ENCODE results near the gene SEPTIN5. TPM values are rescaled to one million over a fixed set of nuclear protein-coding genes. Genes with fewer than 3 reads are reported as not detected.

The SEPTIN5 gene
- total and polyA plus RNA-seq, 12 donors = 56.5 to 218 (median 143) TPM

GRCh38 chr22:19734163-19734562, 19.9 kb downstream of the SEPTIN5 start:
- intact Hi-C loops (cut with DNase I) = no loop called here
- DNase-seq = no peak
- Histone ChIP-seq H3K27ac (no peak overlapping the region), H3K36me3 (no peaks in the 10 kb centered on the region), H3K9me3 (no peaks in the 10 kb centered on the region), H3K27me3 (peaks cover 0 to 16% (median 8%) of the 10 kb centered on the region in 7 donors), H3K4me3 (no peak overlapping the region), H3K4me1 (peaks cover 0 to 23% (median 9%) of the 10 kb centered on the region in 9 donors)
- ATAC-seq = no peak
- TF ChIP-seq CTCF (IDR thresholded peaks at IDR 0.05) = no peak
- 91 to 93% methylated on average over 7 of the region's 7 CpGs for WGBS, 2 donors

DNA sequence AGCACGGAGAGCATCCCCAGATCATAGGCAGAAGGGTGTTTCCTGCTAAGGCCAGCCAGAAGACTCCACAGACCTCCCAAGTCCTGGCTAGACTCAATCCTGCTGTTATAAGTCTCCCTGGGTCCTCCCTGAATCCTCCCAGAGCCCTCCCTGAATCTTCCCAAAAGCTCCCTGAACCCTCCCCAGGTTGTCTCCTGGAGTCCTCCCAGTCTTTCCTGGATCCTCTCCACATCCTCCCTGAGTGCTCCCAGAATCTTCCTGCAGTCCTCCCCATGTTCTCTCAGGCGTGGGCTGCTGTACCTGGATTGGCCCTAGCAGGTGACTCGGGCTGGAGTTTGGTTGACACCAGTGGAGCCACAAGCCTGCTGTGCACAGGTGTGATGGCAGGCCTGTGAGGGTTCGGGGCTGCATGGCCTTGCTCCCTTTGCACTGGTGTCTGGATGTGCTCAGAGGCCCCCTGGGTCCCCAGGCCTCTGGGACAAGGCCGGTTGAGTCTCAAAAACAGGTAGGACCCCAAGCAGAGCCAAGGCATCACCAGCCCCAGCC, 20.6 kb downstream of the SEPTIN5 start:
- Histone ChIP-seq H3K4me3 (no peak overlapping the region), H3K4me1 (peaks cover 0 to 23% (median 9%) of the 10 kb centered on the region in 9 donors), H3K9me3 (no peaks in the 10 kb centered on the region), H3K36me3 (no peaks in the 10 kb centered on the region), H3K27ac (no peak overlapping the region), H3K27me3 (peaks cover 0 to 16% (median 8%) of the 10 kb centered on the region in 7 donors)
- no peak for TF ChIP-seq CTCF (IDR thresholded peaks at IDR 0.05)
- intact Hi-C loops (cut with DNase I) = no loop called here
- no peak for DNase-seq
- WGBS, 2 donors = 82 to 92% methylated on average over 5 of the region's 5 CpGs
- no peak for ATAC-seq

GRCh38 chr22:19735665-19736510, 21.6 kb downstream of the SEPTIN5 start:
- Histone ChIP-seq H3K4me3 (no peak overlapping the region), H3K27ac (no peak overlapping the region), H3K27me3 (peaks cover 0 to 16% (median 7%) of the 10 kb centered on the region in 7 donors), H3K9me3 (no peaks in the 10 kb centered on the region), H3K4me1 (peaks cover 0 to 15% (median 7%) of the 10 kb centered on the region in 9 donors), H3K36me3 (no peaks in the 10 kb centered on the region)
- ATAC-seq (no peak), DNase-seq (no peak)
- intact Hi-C loops (cut with DNase I) = no loop called here
- TF ChIP-seq CTCF (IDR thresholded peaks at IDR 0.05) = no peak
- 89 to 90% methylated on average over 21 of the region's 21 CpGs for WGBS, 2 donors

- no peak for TF ChIP-seq CTCF (IDR thresholded peaks at IDR 0.05)
- 77 to 81% methylated on average over 17 of the region's 17 CpGs for WGBS, 2 donors
- intact Hi-C loops (cut with DNase I) = no loop called here
- Histone ChIP-seq H3K27ac (peak overlapping the region in 5 of 10 donors; percentile 16 to 62 (median 46)), H3K9me3 (no peaks in the 10 kb centered on the region), H3K4me1 (peaks cover 0 to 12% (median 6%) of the 10 kb centered on the region in 9 donors), H3K27me3 (peaks cover 0 to 11% (median 0%) of the 10 kb centered on the region in 7 donors), H3K36me3 (no peaks in the 10 kb centered on the region), H3K4me3 (no peak overlapping the region)
- no peak for DNase-seq
- peak in 4 of 8 donors; percentile 9 to 17 (median 12) for ATAC-seq
These were observed 23.8 kb downstream of the SEPTIN5 start for GRCh38 chr22:19737846-19738663.
